Loucy (cell line): ENCODE results near the gene MINDY3.
A peak's percentile ranks its signal among the peaks of the same experiment; 100 is the strongest.

Source experiments
- H2AFZ ChIP-seq: fragments of 200-600 bp; sonication (generic); 2 replicates; pipeline ENCODE4 v1.6.0; 2016; ENCODE audit warnings: antibody characterized with exemption, mild to moderate bottlenecking, low read length, moderate library complexity
- H3F3A ChIP-seq: fragments of 200-600 bp; 2 replicates; pipeline ENCODE4 v1.6.0; 2016; ENCODE audit warnings: antibody characterized with exemption, low read depth, mild to moderate bottlenecking
- H3K27me3 ChIP-seq: fragments of 200-600 bp; sonication (generic); 2 replicates; pipeline ENCODE4 v1.6.1; 2014; ENCODE audit warnings: low read length, mild to moderate bottlenecking; ENCODE audit not compliant: insufficient read depth, poor library complexity, severe bottlenecking
- H3K36me3 ChIP-seq: fragments of 200-600 bp; sonication (generic); 2 replicates; pipeline ENCODE4 v1.6.1; 2016; ENCODE audit warnings: low read length; ENCODE audit not compliant: insufficient read depth
- H3K4me1 ChIP-seq: fragments of 200-600 bp; sonication (generic); 2 replicates; pipeline ENCODE4 v1.5.1; 2014; ENCODE audit warnings: low read length, mild to moderate bottlenecking; ENCODE audit not compliant: insufficient read depth, poor library complexity, severe bottlenecking
- H3K4me2 ChIP-seq: fragments of 200-600 bp; sonication (generic); 2 replicates; pipeline ENCODE4 v1.6.0; 2014; ENCODE audit warnings: antibody characterized with exemption, low read length, low read depth, mild to moderate bottlenecking; ENCODE audit not compliant: poor library complexity, severe bottlenecking
- H3K4me3 ChIP-seq: fragments of 200-600 bp; sonication (generic); 2 replicates; pipeline ENCODE4 v1.5.1; 2014; ENCODE audit warnings: low read length, mild to moderate bottlenecking, mixed read lengths; ENCODE audit not compliant: poor library complexity, severe bottlenecking
- H3K79me2 ChIP-seq: fragments of 200-600 bp; sonication (generic); 2 replicates; pipeline ENCODE4 v1.6.1; 2014; ENCODE audit warnings: low read length; ENCODE audit not compliant: insufficient read depth
- H3K9ac ChIP-seq: fragments of 200-600 bp; sonication (generic); 2 replicates; pipeline ENCODE4 v1.6.0; 2014; ENCODE audit warnings: mild to moderate bottlenecking, low read depth, low read length, moderate library complexity; ENCODE audit not compliant: poor library complexity, severe bottlenecking
- H3K9me2 ChIP-seq: fragments of 200-600 bp; sonication (generic); replicated peaks from 2 replicates; pipeline ENCODE4 v1.6.1; 2016; ENCODE audit warnings: low read depth, low read length, mixed read lengths
- H3K9me3 ChIP-seq: fragments of 200-600 bp; sonication (generic); 2 replicates; pipeline ENCODE4 v1.6.1; 2014; ENCODE audit warnings: mild to moderate bottlenecking, antibody characterized with exemption, low read length, low read depth; ENCODE audit not compliant: insufficient read depth
- H4K20me1 ChIP-seq: fragments of 200-600 bp; sonication (generic); 2 replicates; pipeline ENCODE4 v1.6.0; 2014; ENCODE audit warnings: antibody characterized with exemption, low read length, mild to moderate bottlenecking; ENCODE audit not compliant: insufficient read depth, poor library complexity, severe bottlenecking
- CTCF ChIP-seq: fragments of 200-600 bp; sonication (generic); conservative IDR thresholded peaks from 2 replicates; pipeline ENCODE4 v1.5.1; 2014; ENCODE audit warnings: mild to moderate bottlenecking, antibody characterized with exemption, low read length
- EZH2phosphoT487 ChIP-seq: fragments of 200-600 bp; IDR thresholded peaks from 2 replicates; pipeline ENCODE4 v1.6.1; 2018; ENCODE audit warnings: antibody characterized with exemption, mild to moderate bottlenecking, moderate library complexity, borderline replicate concordance

Gene MINDY3

GRCh38 chr10:15814565-15814964, 45.7 kb downstream of the MINDY3 start:
- TF ChIP-seq CTCF (no peak), EZH2phosphoT487 (no peak)
- H3K4me3 ChIP-seq = no peak overlapping the region
- H3K79me2 ChIP-seq = no peaks in the 10 kb centered on the region
- no peaks in the 10 kb centered on the region for H3K9me3 ChIP-seq
- H3K9me2 ChIP-seq = no peaks in the 10 kb centered on the region
- H3K27me3 ChIP-seq = no peaks in the 10 kb centered on the region
- peaks cover 17% of the 10 kb centered on the region; the same call in 1 of the 2 replicates for H3K36me3 ChIP-seq
- H3K4me2 ChIP-seq = peak overlapping the region; percentile 35
- H4K20me1 ChIP-seq = no peaks in the 10 kb centered on the region
- H3K9ac ChIP-seq = no peak overlapping the region
- no peaks in the 10 kb centered on the region for H3F3A ChIP-seq
- no peak overlapping the region for H2AFZ ChIP-seq
- peaks cover 26% of the 10 kb centered on the region for H3K4me1 ChIP-seq

GRCh38 chr10:15813415-15813814, 46.9 kb downstream of the MINDY3 start:
- Histone ChIP-seq H3K9me3 (no peaks in the 10 kb centered on the region), H2AFZ (no peak overlapping the region), H3K4me3 (no peak overlapping the region), H3K27me3 (no peaks in the 10 kb centered on the region), H3K9me2 (no peaks in the 10 kb centered on the region), H3F3A (no peaks in the 10 kb centered on the region), H3K36me3 (peaks cover 15% of the 10 kb centered on the region; the same call in 1 of the 2 replicates), H3K4me1 (peaks cover 33% of the 10 kb centered on the region), H3K79me2 (no peaks in the 10 kb centered on the region), H4K20me1 (no peaks in the 10 kb centered on the region), H3K4me2 (no peak overlapping the region), H3K9ac (no peak overlapping the region)
- TF ChIP-seq CTCF (no peak), EZH2phosphoT487 (no peak)

- no peaks in the 10 kb centered on the region for H3F3A ChIP-seq
- H3K4me2 ChIP-seq = no peak overlapping the region
- TF ChIP-seq CTCF = no peak
- TF ChIP-seq EZH2phosphoT487 = no peak
- H3K9me2 ChIP-seq = no peaks in the 10 kb centered on the region
- no peak overlapping the region for H3K9ac ChIP-seq
- no peaks in the 10 kb centered on the region for H4K20me1 ChIP-seq
- H3K4me3 ChIP-seq = no peak overlapping the region
- H3K27me3 ChIP-seq = no peaks in the 10 kb centered on the region
- peaks cover 23% of the 10 kb centered on the region for H3K4me1 ChIP-seq
- H2AFZ ChIP-seq = no peak overlapping the region
- H3K36me3 ChIP-seq = peaks cover 15% of the 10 kb centered on the region; the same call in 1 of the 2 replicates
- H3K9me3 ChIP-seq = no peaks in the 10 kb centered on the region
- H3K79me2 ChIP-seq = no peaks in the 10 kb centered on the region
Measured at GRCh38 chr10:15809450-15809849, 50.9 kb downstream of the MINDY3 start.
